Vagina (tissue), 2 donors: Measurements from ENCODE around the gene FMNL2.

Experiments used
- CTCF ChIP-seq, 3 experiments: fragments of 450-650 bp in 2 of 3; fragments of 200-600 bp in 1 of 3; sonication (generic) in 1 of 3; IDR thresholded peaks; one replicate each; pipeline ENCODE4 v1.5.1; 2017 to 2019; ENCODE audit warnings: antibody characterized with exemption in 3 of 3, mild to moderate bottlenecking in 2 of 3, moderate library complexity in 2 of 3
- POLR2A ChIP-seq, 2 donors: fragments of 450-650 bp; IDR thresholded peaks; one replicate each; pipeline ENCODE4 v1.6.1; 2017; ENCODE audit warnings: antibody characterized with exemption in 2 of 2, mild to moderate bottlenecking in 2 of 2, moderate library complexity in 2 of 2

GRCh38 chr2:152468899-152469692, 134.1 kb downstream of the FMNL2 start:
- TF ChIP-seq POLR2A (IDR thresholded peaks at IDR 0.05) (no peak), CTCF (IDR thresholded peaks at IDR 0.05) (no peak)
